ENCODE measurements around the gene DHRS7.

DHRS7 gene

GRCh38 chr14:60184905-60185555 is 19.8 kb upstream of the DHRS7 start:
- no peak for DNase-seq

DNA sequence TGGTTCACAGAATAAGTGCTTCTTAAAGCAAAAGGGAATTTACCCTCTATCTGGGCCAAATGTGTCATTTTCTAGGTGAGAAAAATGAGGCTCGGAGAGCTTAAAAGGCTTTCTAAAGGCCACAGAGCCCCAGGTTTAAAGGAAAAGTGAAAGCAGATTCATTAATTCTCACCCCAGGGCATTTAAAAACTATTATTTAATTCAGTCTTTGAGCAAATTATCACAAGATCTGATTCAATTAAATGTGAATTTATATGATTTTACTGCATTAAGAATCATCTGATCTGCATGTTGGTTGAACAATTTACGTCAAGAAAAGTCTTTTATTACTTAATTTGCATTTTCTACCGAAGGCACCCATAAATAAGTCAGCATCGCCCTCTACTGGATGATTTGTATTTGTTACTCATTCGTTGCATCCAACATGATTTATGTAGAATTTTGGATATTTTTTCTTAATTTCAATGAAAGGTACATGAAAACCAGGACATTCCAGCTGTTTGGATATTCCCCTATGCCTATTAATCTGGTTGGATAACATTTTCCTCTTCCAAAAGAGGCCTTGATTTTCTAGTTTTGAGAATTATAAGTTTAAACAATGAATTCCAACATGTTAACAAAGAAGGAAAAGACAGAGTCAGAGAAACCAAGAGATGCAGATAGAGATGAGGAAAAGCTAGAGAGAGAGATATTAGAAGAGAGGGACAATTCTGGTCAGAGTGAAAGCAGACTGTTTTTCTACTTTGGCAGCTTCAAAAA is 19.1 kb upstream of the DHRS7 start:
- DNase-seq, result no peak

- DNase-seq, result no peak
These were observed 18.5 kb upstream of the DHRS7 start for GRCh38 chr14:60183741-60184140.

DNA sequence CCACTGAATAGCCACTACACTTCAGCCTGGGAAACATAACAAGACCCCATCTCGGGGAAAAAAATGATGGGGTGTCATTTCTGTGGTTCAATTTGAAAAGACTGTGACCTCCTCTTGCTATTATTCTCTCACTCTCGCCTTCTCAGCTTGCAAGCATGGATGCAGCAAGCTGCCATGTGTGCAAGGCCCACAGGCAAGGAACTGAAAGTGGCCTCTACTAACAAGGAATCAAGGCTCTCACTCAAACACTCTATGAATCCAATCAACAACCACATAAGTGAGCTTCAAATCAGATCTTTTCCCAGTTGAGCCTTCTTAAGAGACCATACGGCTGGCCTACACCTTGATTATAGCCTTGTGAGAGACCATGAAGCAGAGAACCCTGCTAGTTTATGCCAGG is 17.9 kb upstream of the DHRS7 start:
- no peak for DNase-seq

DNA sequence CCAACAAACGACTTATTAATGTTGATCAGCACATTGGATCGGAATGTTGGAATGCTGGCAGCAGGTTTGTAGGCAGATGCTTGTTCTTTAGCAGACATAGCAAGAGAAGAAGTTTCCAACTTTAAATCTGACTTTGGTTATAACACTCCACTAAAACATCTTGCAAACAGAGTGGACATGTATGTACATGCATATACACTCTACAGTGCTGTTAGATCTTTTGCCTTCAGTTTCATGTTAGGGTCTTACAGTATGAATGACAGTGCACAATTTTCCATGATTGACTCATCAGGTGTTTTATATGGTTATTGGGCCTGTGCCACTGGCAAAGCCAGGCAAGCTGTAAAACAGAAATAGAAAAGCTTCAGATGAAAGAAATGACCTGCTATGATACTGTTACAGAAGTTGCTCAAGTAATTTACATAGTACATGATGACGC is 14.3 kb upstream of the DHRS7 start:
- DNase-seq, result no peak

GRCh38 chr14:60178820-60179219 is 13.6 kb upstream of the DHRS7 start:
- DNase-seq, result no peak

GRCh38 chr14:60178164-60178563 is 13.0 kb upstream of the DHRS7 start:
- no peak for DNase-seq

- DNase-seq, result no peak
These were observed 10.2 kb upstream of the DHRS7 start for GRCh38 chr14:60175255-60175902.

DNA sequence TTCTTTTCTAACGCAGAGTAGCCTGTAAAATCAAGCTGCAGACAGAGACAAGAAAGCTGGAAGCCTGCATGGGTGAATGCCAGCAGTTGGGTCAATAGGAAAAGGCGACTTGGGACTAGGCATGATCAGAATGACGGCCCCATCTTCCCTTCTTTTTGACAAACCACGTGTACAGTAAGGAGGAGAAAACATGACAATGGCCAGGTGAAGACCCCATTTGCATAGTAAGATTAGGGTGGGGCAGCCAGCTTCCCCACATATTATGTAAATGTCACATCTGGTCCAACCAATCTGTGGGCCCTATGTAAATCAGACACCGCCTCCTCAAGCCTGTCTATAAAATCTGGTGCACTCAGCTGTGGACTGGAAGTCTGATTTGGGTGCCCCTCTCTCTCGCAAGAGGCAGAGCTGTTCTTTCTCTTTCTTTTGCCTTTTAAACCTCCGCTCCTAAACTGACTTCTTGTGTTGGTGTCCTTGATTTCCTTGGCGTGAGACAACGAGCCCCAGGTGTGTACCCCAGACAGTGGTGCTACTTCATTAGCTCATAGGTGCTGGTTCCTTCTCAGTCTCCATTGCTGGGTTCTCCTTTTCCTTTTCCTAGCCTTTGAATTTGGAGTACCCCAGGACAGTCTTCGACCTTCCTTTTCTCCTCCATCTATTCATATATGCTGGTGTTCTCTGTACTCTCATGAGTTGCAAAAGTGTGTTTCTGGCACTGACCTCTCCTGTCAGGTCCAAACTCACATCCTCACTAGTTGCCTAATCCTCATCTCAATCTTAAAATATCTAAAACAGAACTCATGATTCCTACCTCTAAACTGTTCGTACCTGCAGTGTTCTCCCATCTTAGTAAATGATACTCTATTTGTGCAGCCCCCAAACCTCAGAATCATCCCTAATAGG is 9.4 kb upstream of the DHRS7 start:
- DNase-seq, result no peak

GRCh38 chr14:60171690-60172089 is 6.5 kb upstream of the DHRS7 start:
- no peak for DNase-seq

DNA sequence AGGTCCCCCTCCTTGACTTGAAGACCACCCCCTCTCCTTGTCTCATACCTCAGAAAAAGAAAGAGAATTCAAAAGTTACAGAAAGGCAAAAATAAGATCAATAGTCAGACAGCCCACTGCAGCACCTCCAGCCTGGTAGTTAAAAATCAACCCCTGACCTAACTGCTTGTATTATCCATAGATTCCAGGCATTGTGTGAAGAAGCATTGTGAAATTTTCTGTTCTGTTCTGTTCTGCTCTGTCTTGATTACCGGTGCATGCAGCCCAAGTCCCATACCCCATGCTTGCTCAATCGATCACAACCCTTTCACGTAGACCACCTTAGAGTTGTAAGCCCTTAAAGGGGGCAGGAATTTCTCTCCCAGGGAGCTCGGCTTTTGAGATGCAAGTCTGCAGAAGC is 5.8 kb upstream of the DHRS7 start:
- DNase-seq, result no peak

GRCh38 chr14:60169722-60170121 is 4.5 kb upstream of the DHRS7 start:
- no peak for DNase-seq

- no peak for DNase-seq
These were observed 944 bp upstream of the DHRS7 start for GRCh38 chr14:60166142-60166541.

DNA sequence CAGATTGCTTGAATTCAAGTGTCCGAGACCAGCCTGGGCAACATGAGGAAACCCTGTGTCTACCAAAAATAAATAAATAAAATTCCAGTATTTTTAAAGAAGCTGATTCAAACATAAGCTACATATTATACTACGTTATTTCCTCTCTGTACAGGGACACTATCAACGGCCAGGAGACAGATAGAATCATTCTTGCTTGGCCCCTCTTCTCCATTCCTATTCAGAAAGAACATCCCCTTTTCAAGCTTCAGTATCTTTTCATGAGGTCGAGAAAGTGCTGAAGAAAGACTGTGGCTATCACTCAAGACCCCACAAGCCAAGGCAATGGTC is 314 bp upstream of the DHRS7 start:
- DNase-seq, result no peak

DNA sequence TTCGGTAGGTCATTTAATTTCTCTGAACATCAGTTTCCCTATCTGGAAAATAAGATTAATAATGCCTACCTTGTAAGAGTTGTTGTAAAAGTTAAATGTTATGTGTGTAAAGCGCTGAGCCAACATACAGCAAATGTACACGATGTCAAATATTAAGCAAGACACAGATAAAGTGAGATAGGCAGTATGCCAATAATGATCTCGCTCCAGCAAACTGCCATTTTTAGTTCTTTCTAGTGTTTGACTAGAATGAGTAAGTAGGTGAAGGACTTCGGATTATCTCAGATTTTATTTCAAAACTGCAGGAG is 840 bp downstream of the DHRS7 start:
- DNase-seq, result no peak

GRCh38 chr14:60163693-60164092 is 1.5 kb downstream of the DHRS7 start:
- no peak for DNase-seq

GRCh38 chr14:60161196-60162107 is 3.7 kb downstream of the DHRS7 start:
- no peak for DNase-seq

DNA sequence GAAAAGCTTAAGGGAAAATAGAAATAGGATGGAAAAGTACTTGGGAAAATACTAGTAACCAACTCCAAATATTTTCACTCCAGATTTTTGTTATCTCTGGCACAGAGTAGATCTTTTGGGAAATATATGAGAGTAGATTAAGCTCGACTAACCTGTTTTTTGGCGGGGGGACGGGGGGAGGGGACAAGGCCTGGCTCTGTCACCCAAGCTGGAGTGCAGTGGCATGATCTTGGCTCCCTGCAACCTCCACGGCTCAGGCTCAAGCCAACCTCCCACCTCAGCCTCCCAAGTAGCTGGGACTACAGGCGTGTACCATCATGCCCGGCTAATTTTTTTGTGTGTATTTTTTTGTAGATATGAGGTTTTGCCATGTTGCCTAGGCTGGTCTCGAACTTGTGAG is 4.8 kb downstream of the DHRS7 start:
- no peak for DNase-seq

GRCh38 chr14:60154671-60155070 is 10.5 kb downstream of the DHRS7 start:
- no peak for DNase-seq

DNA sequence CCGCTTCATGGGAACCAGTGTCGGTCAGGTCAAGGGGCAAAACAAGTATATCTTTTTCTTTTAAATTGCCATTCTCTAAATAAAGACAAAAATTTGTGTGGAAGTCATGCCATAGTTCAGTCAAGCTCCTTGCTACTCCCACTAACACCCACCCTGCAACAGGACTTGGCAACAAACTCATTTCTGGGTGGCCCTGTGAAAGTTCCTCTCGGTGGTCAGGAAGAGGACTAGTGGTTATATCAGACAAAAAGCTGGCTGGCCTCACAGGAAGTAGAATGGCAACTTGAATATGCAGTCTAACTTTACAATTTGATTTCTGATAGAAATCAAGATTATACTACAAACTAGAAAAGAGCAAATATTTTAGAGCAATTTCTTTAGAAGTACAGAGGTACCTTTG is 11.2 kb downstream of the DHRS7 start:
- no peak for DNase-seq

GRCh38 chr14:60151715-60152114 is 13.5 kb downstream of the DHRS7 start:
- DNase-seq, result peak; percentile 75

- DNase-seq, result no peak
These were observed 30.5 kb downstream of the DHRS7 start for GRCh38 chr14:60134702-60135101.
